Measurements from ENCODE around the gene RIOK3. TPM values are rescaled to one million over a fixed set of nuclear protein-coding genes. Genes with fewer than 3 reads are reported as not detected.

RIOK3 gene
- total RNA-seq, 1 experiment from 2014 or later = 35.8 TPM

- Histone ChIP-seq H3K4me1 (ENCODE audit: insufficient read depth, low read length, poor library complexity, severe bottlenecking) (peaks cover 6% of the 10 kb centered on the region), H3K9me3 (ENCODE audit: low read depth, low read length, poor library complexity, severe bottlenecking) (no peaks in the 10 kb centered on the region), H3K27ac (ENCODE audit: low read depth, low read length, poor library complexity, severe bottlenecking) (peak overlapping the region; percentile 67), H3K36me3 (ENCODE audit: insufficient read depth, low read length, poor library complexity, severe bottlenecking) (no peaks in the 10 kb centered on the region), H3K27me3 (replicated peaks; ENCODE audit: insufficient read depth, low read depth, low read length, poor library complexity) (no peaks in the 10 kb centered on the region), H3K4me3 (ENCODE audit: low read depth, low read length, poor library complexity, severe bottlenecking) (peak overlapping the region; percentile 82)
- TSS peak; percentile 82 for BruUV-seq (replicated peaks)
- no peak for TF ChIP-seq EZH2 (IDR thresholded peaks at IDR 0.05; ENCODE audit: borderline replicate concordance, low read depth, low read length, poor library complexity, severe bottlenecking)
- no peak for TF ChIP-seq CTCF (conservative IDR thresholded peaks at IDR 0.05; ENCODE audit: low read depth, low read length)
- intact Hi-C loops (cut with micrococcal nuclease; ENCODE audit: unreplicated experiment) = no loop called here
- ChIA-PET POLR2A (ENCODE audit: low non-redundant PET) (no interaction called here), CTCF (no interaction called here)
- DNase-seq (ENCODE audit: low spot score) = peak; percentile 83
These were observed 15.6 kb upstream of the RIOK3 start for GRCh38 chr18:23437357-23438045.

GRCh38 chr18:23438046-23438377, 15.1 kb upstream of the RIOK3 start:
- CTCF ChIA-PET = no interaction called here
- no peak for TF ChIP-seq CTCF (conservative IDR thresholded peaks at IDR 0.05; ENCODE audit: low read depth, low read length)
- Histone ChIP-seq H3K4me3 (ENCODE audit: low read depth, low read length, poor library complexity, severe bottlenecking) (peak overlapping the region; percentile 82), H3K36me3 (ENCODE audit: insufficient read depth, low read length, poor library complexity, severe bottlenecking) (no peaks in the 10 kb centered on the region), H3K27ac (ENCODE audit: low read depth, low read length, poor library complexity, severe bottlenecking) (no peak overlapping the region), H3K9me3 (ENCODE audit: low read depth, low read length, poor library complexity, severe bottlenecking) (no peaks in the 10 kb centered on the region), H3K27me3 (replicated peaks; ENCODE audit: insufficient read depth, low read depth, low read length, poor library complexity) (no peaks in the 10 kb centered on the region), H3K4me1 (ENCODE audit: insufficient read depth, low read length, poor library complexity, severe bottlenecking) (peaks cover 6% of the 10 kb centered on the region)
- no peak for DNase-seq (ENCODE audit: low spot score)
- POLR2A ChIA-PET (ENCODE audit: low non-redundant PET) = no interaction called here
- BruUV-seq (replicated peaks) = no TSS peak
- intact Hi-C loops (cut with micrococcal nuclease; ENCODE audit: unreplicated experiment) = no loop called here

DNA sequence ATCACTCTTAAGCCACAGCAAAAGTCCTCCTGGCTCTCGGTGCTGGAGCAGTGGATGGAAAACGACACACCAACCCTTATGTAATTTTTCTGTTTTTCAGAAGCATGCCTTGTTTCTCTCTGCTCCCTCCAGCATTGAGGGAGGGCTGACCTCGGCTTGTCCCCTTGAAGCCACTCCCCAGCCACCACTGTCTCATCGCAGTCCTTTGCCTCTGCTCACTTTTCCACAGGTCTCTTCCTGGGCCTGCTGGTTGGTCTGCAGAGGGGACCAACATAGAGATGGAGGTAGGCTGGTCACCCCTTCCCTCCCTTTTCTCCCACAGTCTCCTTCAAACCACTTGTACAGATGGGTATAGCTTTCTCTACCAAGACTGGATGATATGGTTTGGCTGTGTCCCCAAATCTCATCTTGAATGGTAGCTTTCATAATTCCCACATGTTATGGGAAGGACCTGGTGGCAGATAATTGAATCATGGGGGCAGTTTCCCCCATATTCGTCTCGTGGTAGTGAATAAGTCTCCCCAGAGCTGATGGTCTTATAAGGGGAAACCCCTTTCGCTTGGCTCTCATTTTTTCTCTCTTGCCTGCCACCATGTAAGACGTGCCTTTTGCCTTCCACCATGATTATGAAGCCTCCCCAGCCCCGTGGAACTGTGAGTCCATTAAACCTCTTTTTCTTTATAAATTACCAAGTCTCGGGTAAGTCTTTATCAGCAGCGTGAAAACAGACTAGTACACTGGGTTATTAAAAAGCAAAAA, 14.3 kb upstream of the RIOK3 start:
- intact Hi-C loops (cut with micrococcal nuclease; ENCODE audit: unreplicated experiment) = no loop called here
- Histone ChIP-seq H3K27ac (ENCODE audit: low read depth, low read length, poor library complexity, severe bottlenecking) (no peak overlapping the region), H3K27me3 (replicated peaks; ENCODE audit: insufficient read depth, low read depth, low read length, poor library complexity) (no peaks in the 10 kb centered on the region), H3K9me3 (ENCODE audit: low read depth, low read length, poor library complexity, severe bottlenecking) (no peaks in the 10 kb centered on the region), H3K36me3 (ENCODE audit: insufficient read depth, low read length, poor library complexity, severe bottlenecking) (no peaks in the 10 kb centered on the region), H3K4me1 (ENCODE audit: insufficient read depth, low read length, poor library complexity, severe bottlenecking) (peaks cover 6% of the 10 kb centered on the region), H3K4me3 (ENCODE audit: low read depth, low read length, poor library complexity, severe bottlenecking) (no peak overlapping the region)
- no peak for DNase-seq (ENCODE audit: low spot score)
- TF ChIP-seq CTCF (conservative IDR thresholded peaks at IDR 0.05; ENCODE audit: low read depth, low read length) = no peak
- no peak for TF ChIP-seq EZH2 (IDR thresholded peaks at IDR 0.05; ENCODE audit: borderline replicate concordance, low read depth, low read length, poor library complexity, severe bottlenecking)
- ChIA-PET CTCF (no interaction called here), POLR2A (ENCODE audit: low non-redundant PET) (interaction anchor here (0.7 kb wide), 1 partner anchor 259 kb away, joined by 3 read pairs; no protein-coding TSS in a partner anchor)
- no TSS peak for BruUV-seq (replicated peaks)

Data from A673 (cell line).